Measurements from ENCODE around the gene CTU2.

Gene CTU2

GRCh38 chr16:88735121-88735520, 28.8 kb downstream of the CTU2 start:
- Mint-ChIP-seq H3K36me3 (ENCODE audit: low read depth) (no peaks in the 10 kb centered on the region), H3K27me3 (ENCODE audit: low read depth) (no peaks in the 10 kb centered on the region)

GRCh38 chr16:88735616-88736015, 29.3 kb downstream of the CTU2 start:
- no peaks in the 10 kb centered on the region for H3K36me3 Mint-ChIP-seq (ENCODE audit: low read depth)
- no peak for TF ChIP-seq CTCF (IDR thresholded peaks at IDR 0.05; ENCODE audit: unreplicated experiment in 3 of 3)
- no peaks in the 10 kb centered on the region for H3K27me3 Mint-ChIP-seq (ENCODE audit: low read depth)
- H3K27ac Mint-ChIP-seq: no peak overlapping the region
- peaks cover 8% of the 10 kb centered on the region for H3K4me1 Mint-ChIP-seq
- H3K4me3 Mint-ChIP-seq: no peak overlapping the region
- H3K9me3 Mint-ChIP-seq: no peaks in the 10 kb centered on the region

More at GRCh38 chr16:88735121-88735520, 28.8 kb downstream of the CTU2 start:
- H3K4me1 Mint-ChIP-seq: peaks cover 10% of the 10 kb centered on the region
- H3K27ac Mint-ChIP-seq: no peak overlapping the region
- no peak for TF ChIP-seq CTCF (IDR thresholded peaks at IDR 0.05; ENCODE audit: unreplicated experiment in 3 of 3)
- no peaks in the 10 kb centered on the region for H3K9me3 Mint-ChIP-seq
- no peak overlapping the region for H3K4me3 Mint-ChIP-seq

GRCh38 chr16:88736088-88736487, 29.8 kb downstream of the CTU2 start:
- H3K4me3 Mint-ChIP-seq: no peak overlapping the region
- TF ChIP-seq CTCF (IDR thresholded peaks at IDR 0.05; ENCODE audit: unreplicated experiment in 3 of 3): no peak
- no peaks in the 10 kb centered on the region for H3K36me3 Mint-ChIP-seq (ENCODE audit: low read depth)
- no peaks in the 10 kb centered on the region for H3K27me3 Mint-ChIP-seq (ENCODE audit: low read depth)
- peaks cover 4% of the 10 kb centered on the region for H3K4me1 Mint-ChIP-seq
- H3K9me3 Mint-ChIP-seq: no peaks in the 10 kb centered on the region
- H3K27ac Mint-ChIP-seq: no peak overlapping the region

- Mint-ChIP-seq H3K4me1 (no peaks in the 10 kb centered on the region), H3K36me3 (ENCODE audit: low read depth) (no peaks in the 10 kb centered on the region), H3K27ac (no peak overlapping the region), H3K4me3 (no peak overlapping the region), H3K9me3 (no peaks in the 10 kb centered on the region), H3K27me3 (ENCODE audit: low read depth) (no peaks in the 10 kb centered on the region)
- TF ChIP-seq CTCF (IDR thresholded peaks at IDR 0.05; ENCODE audit: unreplicated experiment in 3 of 3): no peak
Measured at GRCh38 chr16:88736496-88736895, 30.2 kb downstream of the CTU2 start.

- TF ChIP-seq CTCF (IDR thresholded peaks at IDR 0.05; ENCODE audit: unreplicated experiment in 3 of 3): peak; percentile 95 to 97 (median 95)
- Mint-ChIP-seq H3K9me3 (no peaks in the 10 kb centered on the region), H3K27ac (no peak overlapping the region), H3K36me3 (ENCODE audit: low read depth) (no peaks in the 10 kb centered on the region), H3K27me3 (ENCODE audit: low read depth) (no peaks in the 10 kb centered on the region), H3K4me3 (no peak overlapping the region), H3K4me1 (no peaks in the 10 kb centered on the region)
Measured at GRCh38 chr16:88737298-88738150, 31.2 kb downstream of the CTU2 start.

All from nephron (organoid).